MM.1S (cell line): Measurements from ENCODE around the gene NCBP2.

Source experiments
- DNase-seq: peaks from one replicate; pipeline ENCODE4 v3.0.0-alpha.2; 2015
- H2AFZ ChIP-seq: fragments of 300-600 bp; sonication (generic); 2 replicates; pipeline ENCODE4 v1.6.0; 2016; ENCODE audit warnings: antibody characterized with exemption, low read length
- H3F3A ChIP-seq: fragments of 300-600 bp; sonication (generic); 2 replicates; pipeline ENCODE4 v1.6.1; 2016; ENCODE audit warnings: mild to moderate bottlenecking, antibody characterized with exemption, low read length, moderate library complexity, mixed read lengths; ENCODE audit not compliant: insufficient read depth
- H3K27ac ChIP-seq: fragments of 300-600 bp; sonication (generic); 2 replicates; pipeline ENCODE4 v1.5.1; 2016; ENCODE audit warnings: mild to moderate bottlenecking, low read length
- H3K27me3 ChIP-seq: fragments of 300-600 bp; sonication (generic); replicated peaks from 2 replicates; pipeline ENCODE4 v1.6.0; 2016; ENCODE audit warnings: low read length; ENCODE audit not compliant: insufficient read depth
- H3K36me3 ChIP-seq: fragments of 300-600 bp; sonication (generic); replicated peaks from 2 replicates; pipeline ENCODE4 v1.6.1; 2016; ENCODE audit warnings: mild to moderate bottlenecking, low read length, mixed read lengths; ENCODE audit not compliant: insufficient read depth
- H3K4me1 ChIP-seq: fragments of 300-600 bp; sonication (generic); 2 replicates; pipeline ENCODE4 v1.6.1; 2016; ENCODE audit warnings: low read length, mixed read lengths
- H3K4me2 ChIP-seq: fragments of 300-600 bp; sonication (generic); 2 replicates; pipeline ENCODE4 v1.6.0; 2016; ENCODE audit warnings: low read depth, low read length
- H3K4me3 ChIP-seq: fragments of 300-600 bp; sonication (generic); 2 replicates; pipeline ENCODE4 v1.5.1; 2016; ENCODE audit warnings: low read length, mixed read lengths
- H3K79me2 ChIP-seq: fragments of 300-600 bp; sonication (generic); 2 replicates; pipeline ENCODE4 v1.6.1; 2016; ENCODE audit warnings: mixed run types, low read length, mixed read lengths
- H3K9ac ChIP-seq: fragments of 300-600 bp; sonication (generic); 2 replicates; pipeline ENCODE4 v1.6.1; 2016; ENCODE audit warnings: low read length, mixed read lengths
- H3K9me2 ChIP-seq: fragments of 300-600 bp; sonication (generic); replicated peaks from 2 replicates; pipeline ENCODE4 v1.6.1; 2016; ENCODE audit warnings: mild to moderate bottlenecking, low read length, mixed read lengths; ENCODE audit not compliant: insufficient read depth
- H3K9me3 ChIP-seq: fragments of 300-600 bp; sonication (generic); replicated peaks from 2 replicates; pipeline ENCODE4 v1.6.1; 2016; ENCODE audit warnings: mild to moderate bottlenecking, low read length, mixed read lengths; ENCODE audit not compliant: insufficient read depth
- H4K20me1 ChIP-seq: fragments of 300-600 bp; sonication (generic); 2 replicates; pipeline ENCODE4 v1.6.1; 2016; ENCODE audit warnings: mild to moderate bottlenecking, low read length, moderate library complexity, mixed read lengths; ENCODE audit not compliant: insufficient read depth
- CTCF ChIP-seq: fragments of 300-600 bp; sonication (generic); IDR thresholded peaks from 2 replicates; pipeline ENCODE4 v1.5.1; 2016; ENCODE audit warnings: antibody characterized with exemption, low read length, mixed read lengths
- EZH2 ChIP-seq: fragments of 300-600 bp; sonication (generic); optimal IDR thresholded peaks from 2 replicates; pipeline ENCODE3; 2017; ENCODE audit warnings: low read depth, mild to moderate bottlenecking, antibody characterized with exemption, low read length, mixed read lengths
- EZH2phosphoT487 ChIP-seq: fragments of 300-600 bp; sonication (generic); IDR thresholded peaks from 2 replicates; pipeline ENCODE4 v1.6.1; 2018; ENCODE audit warnings: antibody characterized with exemption, low read length

NCBP2 gene

GRCh38 chr3:196903740-196904139 is 38.6 kb downstream of the NCBP2 start:
- TF ChIP-seq CTCF (no peak), EZH2 (no peak), EZH2phosphoT487 (no peak)
- Histone ChIP-seq H4K20me1 (no peaks in the 10 kb centered on the region), H3K36me3 (no peaks in the 10 kb centered on the region; the same call in 1 of the 2 replicates)

GRCh38 chr3:196902296-196902695 is 40.0 kb downstream of the NCBP2 start:
- H3F3A ChIP-seq: no peaks in the 10 kb centered on the region
- H3K4me2 ChIP-seq: no peak overlapping the region
- peaks cover 4% of the 10 kb centered on the region; the same call in 1 of the 2 replicates for H3K79me2 ChIP-seq
- no peaks in the 10 kb centered on the region for H3K9me3 ChIP-seq
- no peaks in the 10 kb centered on the region for H4K20me1 ChIP-seq
- H3K27ac ChIP-seq: no peak overlapping the region
- no peaks in the 10 kb centered on the region for H3K27me3 ChIP-seq
- DNase-seq: no peak
- no peak overlapping the region for H3K4me3 ChIP-seq
- H3K4me1 ChIP-seq: no peaks in the 10 kb centered on the region
- no peaks in the 10 kb centered on the region for H3K9me2 ChIP-seq
- no peak overlapping the region for H2AFZ ChIP-seq
- TF ChIP-seq EZH2phosphoT487 (no peak), EZH2 (no peak), CTCF (no peak)
- H3K9ac ChIP-seq: no peak overlapping the region
- no peaks in the 10 kb centered on the region; the same call in 1 of the 2 replicates for H3K36me3 ChIP-seq

More at GRCh38 chr3:196903740-196904139, 38.6 kb downstream of the NCBP2 start:
- Histone ChIP-seq H3K79me2 (no peaks in the 10 kb centered on the region), H3K9me3 (no peaks in the 10 kb centered on the region), H3K4me1 (no peaks in the 10 kb centered on the region), H3K27ac (no peak overlapping the region), H3K9ac (no peak overlapping the region), H2AFZ (no peak overlapping the region), H3K9me2 (no peaks in the 10 kb centered on the region), H3K4me3 (no peak overlapping the region), H3K27me3 (no peaks in the 10 kb centered on the region), H3F3A (no peaks in the 10 kb centered on the region), H3K4me2 (no peak overlapping the region)
- no peak for DNase-seq

- Histone ChIP-seq H3K27me3 (no peaks in the 10 kb centered on the region), H2AFZ (no peak overlapping the region), H3K4me2 (no peak overlapping the region), H3K36me3 (no peaks in the 10 kb centered on the region; the same call in 1 of the 2 replicates), H3K9me2 (no peaks in the 10 kb centered on the region), H3K4me1 (no peaks in the 10 kb centered on the region), H3F3A (no peaks in the 10 kb centered on the region), H3K4me3 (no peak overlapping the region), H4K20me1 (no peaks in the 10 kb centered on the region), H3K9me3 (no peaks in the 10 kb centered on the region), H3K9ac (no peak overlapping the region), H3K79me2 (peaks cover 9% of the 10 kb centered on the region), H3K27ac (no peak overlapping the region)
- no peak for TF ChIP-seq EZH2
- no peak for TF ChIP-seq CTCF
- TF ChIP-seq EZH2phosphoT487: no peak
- DNase-seq: no peak
Measured at GRCh38 chr3:196901768-196902167, 40.6 kb downstream of the NCBP2 start.
